OCI-LY3 (cell line): ENCODE results near the gene SLC17A9.

Experiments
- EZH2phosphoT487 ChIP-seq: fragments of 200-600 bp; shearing (Covaris generic); IDR thresholded peaks from 2 replicates; pipeline ENCODE4 v1.6.1; 2018; ENCODE audit warnings: antibody characterized with exemption, mixed run types, low read depth
- TF ChIP-seq, protein P1 (sequence below): fragments of 200-600, 300-600 bp; sonication (generic); IDR thresholded peaks from 2 replicates; pipeline ENCODE4 v1.5.1; 2014; ENCODE audit warnings: antibody characterized with exemption, low read length, low read depth

GRCh38 chr20:62927128-62927705 lies 25.3 kb upstream of the SLC17A9 start:
- TF ChIP-seq, protein P1, sequence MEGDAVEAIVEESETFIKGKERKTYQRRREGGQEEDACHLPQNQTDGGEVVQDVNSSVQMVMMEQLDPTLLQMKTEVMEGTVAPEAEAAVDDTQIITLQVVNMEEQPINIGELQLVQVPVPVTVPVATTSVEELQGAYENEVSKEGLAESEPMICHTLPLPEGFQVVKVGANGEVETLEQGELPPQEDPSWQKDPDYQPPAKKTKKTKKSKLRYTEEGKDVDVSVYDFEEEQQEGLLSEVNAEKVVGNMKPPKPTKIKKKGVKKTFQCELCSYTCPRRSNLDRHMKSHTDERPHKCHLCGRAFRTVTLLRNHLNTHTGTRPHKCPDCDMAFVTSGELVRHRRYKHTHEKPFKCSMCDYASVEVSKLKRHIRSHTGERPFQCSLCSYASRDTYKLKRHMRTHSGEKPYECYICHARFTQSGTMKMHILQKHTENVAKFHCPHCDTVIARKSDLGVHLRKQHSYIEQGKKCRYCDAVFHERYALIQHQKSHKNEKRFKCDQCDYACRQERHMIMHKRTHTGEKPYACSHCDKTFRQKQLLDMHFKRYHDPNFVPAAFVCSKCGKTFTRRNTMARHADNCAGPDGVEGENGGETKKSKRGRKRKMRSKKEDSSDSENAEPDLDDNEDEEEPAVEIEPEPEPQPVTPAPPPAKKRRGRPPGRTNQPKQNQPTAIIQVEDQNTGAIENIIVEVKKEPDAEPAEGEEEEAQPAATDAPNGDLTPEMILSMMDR = no peak
- TF ChIP-seq EZH2phosphoT487 = no peak
